ENCODE measurements around the gene TCTN1.
"Not testable (repeated sequence)": the region's sequence is repeated elsewhere in the genome, so short reads cannot be mapped to it uniquely, and the experiment has no call there.

Gene TCTN1

DNA sequence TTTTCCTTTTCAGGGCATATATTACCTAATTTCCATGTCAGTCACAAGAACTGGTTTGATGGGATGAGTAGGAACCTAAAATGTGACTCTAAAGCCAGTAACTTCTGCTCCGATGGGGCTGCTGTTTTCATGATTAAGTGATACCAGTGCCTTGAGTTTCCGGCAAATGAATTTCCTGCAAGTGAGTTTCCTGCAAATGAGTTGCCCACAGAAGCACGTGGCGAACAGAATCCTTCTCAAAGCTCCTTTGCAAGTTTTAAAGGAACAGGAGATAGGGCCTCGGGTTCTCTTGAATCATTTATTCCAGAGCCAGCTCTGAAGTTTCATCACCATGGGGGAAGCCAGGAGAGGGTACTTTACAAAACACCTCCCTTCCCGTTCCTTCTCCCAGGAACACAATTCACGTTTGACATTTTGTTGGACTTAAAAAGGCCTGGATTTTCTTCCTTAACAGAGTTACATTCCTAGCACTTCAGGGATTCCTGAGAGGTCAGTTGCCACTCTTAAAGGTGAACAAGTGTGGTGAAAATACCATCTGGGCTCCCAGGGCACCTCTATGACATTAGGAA is 28.6 kb upstream of the TCTN1 start:
- no peak for DNase-seq (ENCODE audit: low spot score)

- DNase-seq (ENCODE audit: low spot score), result not testable (repeated sequence)
Observed at GRCh38 chr12:110587102-110587501, 26.8 kb upstream of the TCTN1 start.

- no peak for DNase-seq (ENCODE audit: low spot score)
Observed at GRCh38 chr12:110590059-110590458, 23.9 kb upstream of the TCTN1 start.

GRCh38 chr12:110590806-110591326 is 23.1 kb upstream of the TCTN1 start:
- DNase-seq (ENCODE audit: low spot score), result peak; percentile 30

DNA sequence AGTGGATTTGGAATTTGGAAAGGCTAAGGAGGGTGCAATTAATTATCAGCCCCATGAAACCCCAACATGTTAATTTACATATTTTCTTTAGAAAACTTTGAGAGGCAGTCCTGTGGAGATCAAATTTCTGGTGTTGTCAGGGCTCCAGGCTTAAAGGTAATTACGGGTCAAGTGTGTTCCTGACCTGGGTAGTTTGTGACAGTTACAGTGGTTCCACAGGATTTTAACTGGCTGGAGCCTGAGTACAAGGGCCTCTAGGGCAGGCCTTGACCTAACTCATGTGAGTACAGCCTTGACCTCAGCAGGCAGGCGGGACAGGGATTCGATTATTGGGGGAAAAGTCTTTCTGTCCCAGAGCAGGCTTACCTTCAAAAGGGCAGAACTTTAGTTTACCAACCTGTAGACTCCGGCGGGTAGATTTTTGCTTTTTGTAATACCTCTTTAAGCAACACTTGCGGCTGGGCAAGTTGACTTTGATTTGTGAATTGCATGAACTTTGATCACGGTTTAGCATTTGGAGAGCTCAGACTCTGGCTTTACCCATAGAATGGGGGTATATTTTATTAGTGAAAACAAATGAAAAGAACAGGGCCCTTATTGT is 22.4 kb upstream of the TCTN1 start:
- no peak for DNase-seq (ENCODE audit: low spot score)

GRCh38 chr12:110592078-110592477 is 21.9 kb upstream of the TCTN1 start:
- no peak for DNase-seq (ENCODE audit: low spot score)

DNA sequence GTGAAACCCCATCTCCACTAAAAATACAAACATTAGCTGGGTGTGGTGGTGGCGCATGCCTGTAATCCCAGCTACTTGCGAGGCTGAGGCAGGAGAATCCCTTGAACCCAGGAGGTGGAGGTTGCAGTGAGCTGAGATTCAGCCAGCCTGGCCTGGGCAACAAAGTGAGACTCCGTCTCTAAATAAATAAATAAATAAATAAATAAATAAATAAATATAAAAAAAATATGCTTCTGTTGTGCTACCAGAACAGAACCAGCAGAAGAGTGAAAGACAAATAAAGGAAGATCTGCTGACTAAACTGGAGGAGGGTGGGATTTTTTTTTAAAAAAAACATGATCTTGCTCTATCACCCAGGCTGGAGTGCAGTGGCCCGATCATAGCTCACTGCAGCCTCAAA is 21.0 kb upstream of the TCTN1 start:
- not testable (repeated sequence) for DNase-seq (ENCODE audit: low spot score)

- no peak for DNase-seq (ENCODE audit: low spot score)
Observed at GRCh38 chr12:110597885-110598284, 16.0 kb upstream of the TCTN1 start.

DNA sequence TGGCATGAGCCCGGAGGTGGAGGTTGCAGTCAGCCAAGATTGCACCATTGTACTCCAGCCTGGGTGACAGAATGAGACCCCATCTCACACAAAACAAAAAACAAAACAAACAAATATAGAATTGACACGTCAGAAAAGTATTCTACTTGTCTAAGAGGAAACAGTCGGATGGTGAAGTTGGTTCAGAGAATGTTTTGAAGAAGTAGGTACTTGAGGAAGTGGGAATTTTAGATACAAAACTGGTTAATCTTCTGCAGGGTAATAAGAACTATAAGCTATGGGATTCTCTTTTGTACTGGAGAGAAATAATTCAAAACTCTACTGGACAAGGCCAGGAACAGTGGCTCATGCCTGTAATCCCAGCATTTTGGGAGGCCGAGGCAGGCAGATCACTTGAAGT is 14.6 kb upstream of the TCTN1 start:
- no peak for DNase-seq (ENCODE audit: low spot score)

DNA sequence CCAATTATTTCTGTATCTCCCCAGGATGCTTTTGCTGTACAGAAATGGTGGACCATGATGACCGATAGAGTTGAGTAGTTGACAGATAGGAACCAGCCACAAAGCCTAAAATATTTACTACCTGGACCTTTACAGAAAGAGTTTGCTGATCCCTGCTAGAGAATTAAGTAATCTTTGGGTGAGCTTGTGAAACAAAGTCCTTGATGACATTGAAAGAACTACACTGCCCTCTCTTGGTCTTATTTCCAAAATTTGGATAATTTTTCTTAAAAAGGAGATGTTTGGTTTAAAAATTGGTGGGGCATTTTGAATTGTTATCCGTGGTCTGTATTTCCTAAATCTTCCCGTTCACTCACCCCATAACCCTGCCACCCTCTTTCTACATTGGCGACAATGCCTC is 13.7 kb upstream of the TCTN1 start:
- peak; percentile 65 for DNase-seq (ENCODE audit: low spot score)

DNA sequence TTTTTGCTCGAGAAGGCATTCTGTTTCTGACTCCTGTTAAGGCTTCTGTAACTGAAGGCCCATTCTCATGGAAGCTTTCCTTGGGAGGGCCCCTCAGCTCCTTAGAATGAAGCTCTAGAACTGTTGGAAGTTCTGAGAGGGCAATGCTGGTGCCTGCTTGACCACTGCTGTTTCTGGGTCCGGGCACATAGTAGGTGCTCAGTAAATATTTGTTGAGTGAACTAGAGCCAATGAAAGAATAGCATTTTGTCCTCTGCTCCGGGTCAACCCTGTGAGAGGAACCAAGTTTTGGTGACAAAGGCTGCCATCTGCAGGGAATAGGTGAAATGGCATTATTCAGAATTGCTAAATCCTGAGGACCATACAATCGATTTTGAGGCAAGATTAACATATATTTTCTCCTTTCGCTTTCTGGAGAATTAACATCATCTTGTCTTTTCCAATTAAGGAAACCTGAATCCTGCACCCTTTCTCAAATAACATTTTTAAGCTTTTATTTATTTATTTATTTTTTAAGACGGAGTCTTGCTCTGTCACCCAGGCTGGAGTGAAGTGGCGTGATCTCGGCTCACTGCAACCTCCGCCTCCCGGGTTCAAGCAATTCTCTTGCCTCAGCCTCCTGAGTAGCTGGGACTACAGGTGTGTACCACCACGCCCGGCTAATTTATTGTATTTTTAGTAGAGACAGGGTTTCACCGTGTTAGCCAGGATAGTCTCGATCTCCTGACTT is 11.7 kb upstream of the TCTN1 start:
- DNase-seq (ENCODE audit: low spot score), result peak; percentile 72

DNA sequence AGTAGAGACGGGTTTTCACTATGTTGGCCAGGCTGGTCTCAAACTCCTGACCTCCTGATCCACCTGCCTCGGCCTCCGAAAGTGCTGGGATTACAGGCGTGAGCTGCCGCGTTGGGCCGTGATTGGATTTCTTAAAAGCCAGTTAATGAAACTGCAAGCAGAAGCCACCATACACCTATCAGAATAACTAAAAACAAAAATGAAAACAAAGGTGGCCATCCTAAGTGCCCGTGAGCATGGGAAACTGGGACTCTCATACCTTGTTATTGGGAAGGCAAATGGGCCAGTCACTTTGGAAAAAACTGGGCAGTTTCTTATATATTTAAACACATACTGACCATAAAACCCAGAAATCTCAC is 7.7 kb upstream of the TCTN1 start:
- no peak for DNase-seq (ENCODE audit: low spot score)

DNA sequence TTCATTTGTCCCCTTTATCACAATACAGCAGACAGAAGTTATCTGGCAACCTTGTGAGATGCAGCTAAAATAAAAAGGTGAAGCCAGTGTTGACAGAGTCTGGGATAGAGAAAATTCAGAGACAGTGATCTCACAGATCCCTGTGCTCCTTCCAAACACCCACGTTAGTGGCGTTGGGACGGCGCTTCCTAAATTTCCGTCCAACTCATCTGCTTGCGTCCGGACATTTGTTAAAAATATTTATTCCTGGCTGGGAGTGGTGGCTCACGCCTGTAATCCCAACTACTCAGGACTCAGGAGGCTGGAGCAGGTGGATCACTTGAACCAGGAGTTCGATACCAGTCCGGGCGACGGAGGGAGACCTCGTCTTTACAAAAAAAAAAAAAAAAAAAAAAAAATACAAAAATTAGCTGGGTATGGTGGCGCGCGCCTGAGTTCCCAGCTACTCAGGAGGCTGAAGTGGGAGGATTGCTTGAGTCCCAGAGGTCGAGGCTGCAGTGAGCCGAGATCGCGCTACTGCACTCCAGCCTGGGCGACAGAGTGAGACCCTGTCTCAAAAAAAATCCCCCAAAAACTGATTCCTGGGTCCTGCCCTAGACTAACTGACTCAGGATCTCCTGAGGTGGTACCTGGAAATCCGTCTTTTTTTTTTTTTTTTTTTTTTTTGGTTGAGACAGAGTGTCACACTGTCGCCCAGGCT is 708 bp upstream of the TCTN1 start:
- DNase-seq (ENCODE audit: low spot score), result no peak

GRCh38 chr12:110615171-110615570 is 1.2 kb downstream of the TCTN1 start:
- no peak for DNase-seq (ENCODE audit: low spot score)

DNA sequence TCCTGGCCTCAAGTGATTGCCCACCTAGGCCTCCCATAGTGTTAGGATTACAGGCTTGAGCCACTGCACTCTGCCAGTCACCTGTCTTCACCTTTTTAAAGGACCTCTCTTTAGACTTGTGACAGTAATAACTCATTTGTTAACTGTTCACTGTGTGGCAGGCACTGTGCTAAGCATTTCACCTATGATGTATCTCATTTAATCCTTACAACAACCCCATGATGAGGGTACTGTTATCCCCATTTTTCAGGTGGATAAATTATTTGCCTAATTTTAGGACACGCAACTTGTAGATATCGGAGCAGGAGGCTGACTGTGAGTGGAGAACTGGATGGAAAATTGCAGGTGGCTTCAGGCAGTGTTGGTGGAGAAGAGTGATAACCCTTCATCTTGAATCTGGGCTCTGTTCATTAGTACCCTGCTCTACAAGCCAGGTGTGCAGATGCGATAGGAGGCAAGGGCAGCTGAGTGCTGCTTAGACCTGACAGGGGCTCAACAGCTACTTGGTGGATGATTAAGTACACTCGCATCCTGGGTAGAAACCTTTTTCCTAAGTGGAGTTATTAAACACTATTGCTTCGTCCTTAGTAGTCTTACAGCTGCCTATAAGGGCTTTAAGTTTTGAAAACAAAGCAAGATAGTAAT is 2.7 kb downstream of the TCTN1 start:
- no peak for DNase-seq (ENCODE audit: low spot score)

GRCh38 chr12:110619534-110619953 is 5.6 kb downstream of the TCTN1 start:
- DNase-seq (ENCODE audit: low spot score), result no peak

DNA sequence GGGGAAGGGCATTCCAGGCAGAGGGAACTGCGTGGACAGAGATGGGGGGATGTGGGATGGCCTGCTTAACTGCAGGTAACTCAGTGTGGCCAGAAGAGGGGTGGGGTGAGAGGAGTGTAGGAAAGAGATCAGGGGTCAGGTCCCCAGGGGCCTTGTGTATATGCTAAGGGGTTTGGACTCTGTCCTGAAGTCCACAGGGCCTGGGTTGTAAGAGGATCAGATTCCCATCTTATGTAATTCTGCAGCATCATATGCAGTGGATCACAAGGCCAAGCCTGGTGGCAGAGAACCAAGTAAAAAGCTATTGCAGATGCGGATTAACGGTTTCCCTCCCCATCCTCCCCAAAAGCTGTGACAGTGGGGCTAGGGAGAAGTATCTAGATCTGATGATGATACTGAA is 8.7 kb downstream of the TCTN1 start:
- DNase-seq (ENCODE audit: low spot score), result no peak

- no peak for DNase-seq (ENCODE audit: low spot score)
Observed at GRCh38 chr12:110627500-110628195, 13.7 kb downstream of the TCTN1 start.

DNA sequence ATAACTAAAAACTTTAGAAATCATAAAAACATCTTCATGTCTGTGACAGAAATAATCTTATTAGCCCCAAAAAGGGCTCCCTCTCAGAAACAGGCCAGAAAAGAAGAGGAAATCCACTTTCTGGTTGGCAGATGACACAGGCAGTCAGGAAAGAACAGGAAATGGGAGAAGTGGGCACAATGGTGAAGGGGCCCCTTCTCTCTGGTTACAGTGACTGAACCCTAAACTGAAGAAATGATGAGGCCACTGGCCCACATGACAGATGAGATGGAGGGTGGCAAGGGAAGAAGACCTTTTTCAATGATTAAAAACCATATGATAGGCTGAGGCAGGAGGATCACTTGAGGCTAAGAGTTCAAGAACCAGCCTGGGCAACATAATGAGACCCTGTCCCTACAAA is 21.1 kb downstream of the TCTN1 start:
- DNase-seq (ENCODE audit: low spot score), result no peak

DNA sequence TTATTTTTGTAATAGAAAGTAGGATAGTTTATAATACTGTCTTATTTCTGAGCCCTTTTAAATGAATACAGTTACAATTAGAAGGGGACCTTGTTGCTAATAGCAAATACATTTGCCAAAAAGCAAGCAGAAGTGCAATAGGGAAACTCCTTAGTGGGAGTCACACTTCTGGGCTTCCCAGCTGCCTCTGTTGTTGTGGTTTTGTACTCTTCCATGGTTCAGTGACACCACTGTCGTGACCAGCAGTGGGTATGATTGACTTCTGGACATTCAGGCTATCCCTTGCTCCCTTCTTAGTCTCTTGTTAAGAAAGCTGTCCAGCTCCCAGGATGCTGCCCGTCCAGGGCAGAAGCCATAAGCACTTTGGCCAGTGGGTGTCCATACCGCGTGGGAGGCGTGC is 22.6 kb downstream of the TCTN1 start:
- no peak for DNase-seq (ENCODE audit: low spot score)

DNA sequence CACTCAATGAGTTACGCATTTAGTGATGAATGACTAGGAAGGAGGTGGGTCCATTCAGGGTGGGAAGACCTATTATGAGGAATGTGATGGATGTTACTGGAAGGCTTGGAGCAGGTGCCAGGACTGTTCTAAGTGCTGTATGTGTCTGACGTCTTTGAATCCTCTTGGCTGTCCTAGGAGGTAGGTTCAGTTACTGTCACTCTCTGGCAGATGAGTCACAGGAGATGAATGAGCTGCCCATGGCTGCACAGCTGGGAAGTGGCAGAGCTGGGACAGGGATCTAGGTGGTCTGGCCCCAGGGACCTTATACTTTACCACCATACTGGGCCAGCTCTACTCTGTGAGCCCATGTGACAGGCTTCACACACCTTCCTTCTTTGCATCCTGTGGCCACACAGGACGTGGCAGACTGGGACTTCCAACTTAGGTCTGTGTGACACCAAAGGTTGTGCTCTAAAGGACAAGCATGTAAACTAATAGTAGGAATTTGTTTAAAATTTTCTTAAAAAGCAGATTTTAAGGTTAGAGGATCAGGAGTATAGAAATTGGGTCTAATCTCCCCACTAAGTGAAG is 24.0 kb downstream of the TCTN1 start:
- DNase-seq (ENCODE audit: low spot score), result no peak

Measured in GM03348 (cell line).